Measurements from ENCODE around the gene MED10.

MED10 gene

DNA sequence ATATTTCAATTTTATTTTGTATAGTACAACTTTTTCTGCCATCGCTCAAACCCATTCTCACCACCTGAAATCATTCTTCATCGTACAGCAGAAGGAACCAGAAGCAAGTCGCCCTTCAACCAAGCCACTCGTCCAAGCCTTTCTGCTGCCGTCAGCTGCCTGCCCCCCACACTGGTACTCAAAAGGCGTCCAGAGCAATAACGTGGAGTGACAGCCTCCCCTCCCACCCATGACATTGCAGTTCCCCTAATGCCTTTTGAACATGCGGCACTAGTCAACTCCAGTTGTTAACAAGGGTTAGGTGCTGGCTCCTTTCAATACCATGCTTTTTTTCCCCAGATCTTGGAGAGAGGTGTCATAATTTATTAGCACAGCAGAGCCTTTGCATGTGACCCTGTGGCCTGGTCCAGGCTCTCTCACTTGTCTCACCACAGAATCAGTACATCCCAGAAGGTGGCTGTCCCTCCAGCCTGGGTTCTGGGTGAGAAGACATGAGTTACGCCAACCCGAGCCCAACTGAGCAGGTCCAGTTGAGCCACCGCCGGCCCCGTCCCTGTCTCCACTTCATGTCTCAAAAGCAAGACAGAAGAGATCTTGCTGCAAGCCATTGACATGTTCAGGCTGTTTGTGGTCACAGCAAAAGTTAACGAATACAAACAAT lies 20.4 kb upstream of the MED10 start:
- no peak for DNase-seq

DNA sequence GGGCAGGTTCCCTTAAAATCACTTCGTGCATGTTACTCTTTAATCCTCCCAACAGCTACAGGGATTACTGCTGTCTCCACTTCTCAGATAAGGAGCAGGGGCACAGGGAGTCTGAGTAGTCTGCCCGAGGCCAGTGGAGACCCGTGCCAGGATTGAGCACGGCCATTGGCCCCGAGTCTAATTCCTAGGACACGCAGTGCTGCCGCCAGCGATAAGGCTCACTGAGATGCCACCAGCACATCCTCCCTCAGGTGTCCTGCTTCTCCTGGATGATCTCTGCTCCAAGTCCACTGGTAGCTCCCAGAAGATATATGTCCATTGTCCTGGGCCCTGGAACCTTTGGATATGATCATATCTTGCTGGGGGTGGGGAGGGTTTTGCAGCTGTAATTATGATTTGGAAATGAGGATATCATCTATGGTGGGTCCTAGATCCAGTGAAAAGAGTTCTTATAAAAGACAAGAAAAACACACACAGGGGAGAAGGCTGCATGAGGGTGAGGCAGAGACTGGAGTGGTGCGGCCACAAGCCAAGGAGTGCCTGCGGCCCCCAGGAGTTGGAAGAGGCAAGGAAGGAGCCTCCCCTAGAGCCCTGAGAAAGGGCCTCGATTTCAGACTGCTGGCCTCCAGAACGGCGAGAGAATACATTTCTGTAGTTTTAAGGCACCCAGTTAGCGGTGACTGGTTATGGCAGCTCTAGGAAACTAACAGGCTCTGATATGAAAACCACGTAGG lies 19.4 kb upstream of the MED10 start:
- no peak for DNase-seq

DNA sequence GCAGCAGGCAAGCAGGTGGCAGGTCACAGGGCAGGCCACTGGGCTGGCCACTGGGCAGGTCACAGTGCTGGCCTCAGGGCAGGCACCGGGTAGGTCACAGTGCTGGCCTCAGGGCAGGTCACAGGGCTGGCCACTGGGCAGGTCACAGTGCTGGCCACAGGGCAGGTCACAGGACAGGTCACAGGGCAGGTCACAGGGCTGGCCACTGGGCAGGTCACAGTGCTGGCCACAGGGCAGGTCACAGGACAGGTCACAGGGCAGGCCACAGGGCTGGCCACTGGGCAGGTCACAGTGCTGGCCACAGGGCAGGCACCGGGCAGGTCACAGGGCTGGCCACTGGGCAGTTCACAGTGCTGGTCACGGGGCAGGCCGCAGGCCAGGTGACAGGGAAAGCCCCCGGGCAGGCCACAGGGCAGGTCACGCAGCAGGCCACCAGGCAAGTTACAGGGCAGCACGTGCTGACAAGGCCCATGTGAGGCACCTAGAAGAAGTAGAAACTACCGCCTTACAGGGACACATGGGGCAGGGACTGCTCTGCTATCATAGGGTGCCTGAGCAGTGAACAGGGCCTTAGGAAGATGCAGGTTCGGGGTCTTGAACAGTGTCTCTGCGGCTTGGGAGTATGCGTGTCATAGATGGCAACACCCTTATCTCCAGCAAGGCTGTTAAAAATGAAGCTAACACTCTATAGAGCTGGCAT lies 18.6 kb upstream of the MED10 start:
- DNase-seq: no peak

DNA sequence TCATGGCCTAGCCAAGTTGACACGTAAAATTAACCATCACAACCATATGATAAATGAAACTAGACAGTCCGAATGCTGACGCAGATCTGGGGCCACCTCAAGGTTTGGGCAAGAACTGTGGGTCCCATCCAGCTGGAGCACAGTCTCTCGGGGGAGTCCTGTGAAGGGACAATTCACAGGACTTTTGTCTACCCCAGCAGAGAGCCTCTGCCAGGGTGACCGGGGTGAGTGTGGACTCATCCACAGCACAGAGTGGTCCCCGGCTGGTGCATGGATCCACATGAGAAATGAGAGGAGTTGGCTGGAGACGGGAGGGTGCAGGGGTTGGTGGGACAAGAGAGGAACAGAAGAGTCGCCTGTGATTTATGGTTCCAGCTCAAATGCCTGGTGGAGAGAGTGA lies 17.7 kb upstream of the MED10 start:
- no peak for DNase-seq

DNA sequence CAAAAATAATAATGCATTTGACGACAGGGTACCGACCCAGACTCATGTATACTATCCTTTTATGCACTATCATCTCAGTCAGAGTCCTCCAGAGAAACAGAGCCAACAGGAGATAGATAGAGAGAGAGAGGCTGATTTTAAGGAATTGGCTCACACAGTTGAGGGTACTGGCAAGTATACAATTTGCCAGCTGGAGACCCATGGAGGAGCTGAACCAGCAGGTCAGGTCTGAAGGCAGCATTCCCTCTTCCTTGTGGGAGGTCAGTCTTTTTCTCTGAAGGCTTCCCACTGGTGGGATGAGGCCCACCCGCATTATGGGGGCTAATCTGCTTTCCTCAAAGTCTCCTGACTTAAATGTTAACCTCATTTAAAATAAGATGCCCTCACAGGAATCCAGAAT lies 17.3 kb upstream of the MED10 start:
- DNase-seq: no peak

DNA sequence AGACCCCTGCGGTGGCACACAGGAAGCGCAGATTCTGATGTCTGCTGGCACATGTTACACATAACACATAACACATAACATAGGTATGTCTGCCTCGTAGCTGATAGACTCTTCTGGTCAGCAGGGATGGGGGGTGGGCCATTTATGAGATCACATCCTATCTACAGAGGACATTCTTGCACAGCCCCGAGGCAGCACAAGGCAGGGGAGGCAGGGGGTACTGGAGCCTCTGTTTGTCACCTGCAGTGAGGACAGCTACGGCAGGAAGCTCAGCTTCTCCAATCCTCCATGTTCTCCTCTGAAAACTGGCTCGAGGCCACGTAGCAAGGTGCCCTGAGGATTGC lies 16.7 kb upstream of the MED10 start:
- DNase-seq: no peak

DNA sequence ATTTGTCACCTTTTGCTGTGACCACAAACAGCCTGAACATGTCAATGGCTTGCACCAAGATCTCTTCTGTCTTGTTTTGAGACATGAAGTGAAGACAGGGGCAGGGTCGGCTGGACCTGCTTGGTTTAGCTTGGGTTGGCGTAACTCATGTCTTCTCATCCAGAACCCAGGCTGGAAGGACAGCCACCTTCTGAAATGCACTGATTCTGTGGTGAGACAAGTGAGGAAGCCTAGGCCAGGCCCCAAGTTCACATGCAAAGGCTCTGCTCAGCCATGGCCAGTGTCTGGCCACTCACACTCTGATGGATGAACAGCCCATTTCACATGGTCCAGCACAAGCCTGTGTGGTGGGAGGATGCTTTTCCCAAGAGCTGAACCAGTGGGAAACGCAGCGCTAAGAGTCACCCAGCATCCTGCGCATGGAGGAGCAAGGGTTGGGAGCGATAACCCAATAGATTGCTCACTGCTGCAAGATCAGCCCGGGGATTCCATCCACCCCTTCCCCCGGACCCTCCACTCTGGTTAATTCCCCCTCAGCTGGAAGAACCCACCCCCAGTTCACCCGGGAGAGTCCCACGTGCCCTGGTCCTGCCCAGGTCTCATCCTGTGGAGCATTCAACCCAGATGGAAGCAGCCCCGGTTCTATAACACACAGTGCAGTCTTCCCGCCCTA lies 16.2 kb upstream of the MED10 start:
- DNase-seq: no peak

DNA sequence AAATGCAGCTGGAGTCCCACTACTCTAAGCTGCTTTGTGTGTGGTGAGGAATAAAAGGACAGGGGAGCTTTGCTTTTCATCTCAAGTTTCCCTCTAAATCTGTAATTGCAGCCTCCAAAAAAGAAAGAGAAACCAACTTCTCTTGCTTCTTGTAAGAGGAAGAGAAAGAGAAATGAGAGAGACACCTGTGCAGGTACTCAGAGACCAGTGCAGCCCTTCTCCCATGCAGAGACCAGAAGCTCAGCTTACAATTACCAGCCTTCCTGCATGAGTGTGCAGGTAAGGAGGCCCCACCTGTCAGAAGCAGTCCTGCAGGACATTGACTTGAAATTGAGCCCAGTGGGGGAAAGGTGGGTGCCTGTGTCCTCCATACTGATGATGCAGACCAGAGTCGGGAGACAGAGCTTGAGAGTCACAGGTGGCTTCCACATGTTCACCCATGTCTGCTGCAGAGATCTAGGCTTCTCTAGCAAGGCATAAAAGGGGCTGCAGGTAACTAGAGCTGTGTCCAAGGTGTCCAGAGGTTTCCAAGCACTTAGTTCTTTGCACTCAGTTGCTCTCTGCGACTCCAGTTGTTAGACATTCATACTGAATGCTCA lies 15.3 kb upstream of the MED10 start:
- DNase-seq: no peak

DNA sequence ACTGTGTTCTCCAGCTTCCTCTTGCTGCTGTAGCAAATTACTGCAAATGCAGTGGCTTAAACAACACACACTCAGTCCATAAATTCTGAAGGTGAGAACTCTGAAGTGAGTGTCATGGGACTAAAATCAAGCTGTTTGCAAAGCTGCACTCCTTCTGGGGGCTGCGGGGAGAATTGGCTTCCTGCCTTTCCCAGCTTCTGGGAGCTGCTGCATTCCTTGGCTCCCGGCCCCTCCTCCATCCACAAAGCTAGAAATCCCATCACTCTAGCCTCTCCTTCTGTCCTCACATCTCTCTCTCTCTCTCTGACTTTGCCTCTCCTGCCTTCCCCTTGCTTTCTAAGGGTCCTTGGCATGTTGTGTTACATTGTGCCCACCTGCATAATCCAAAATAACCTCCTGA lies 14.2 kb upstream of the MED10 start:
- no peak for DNase-seq

DNA sequence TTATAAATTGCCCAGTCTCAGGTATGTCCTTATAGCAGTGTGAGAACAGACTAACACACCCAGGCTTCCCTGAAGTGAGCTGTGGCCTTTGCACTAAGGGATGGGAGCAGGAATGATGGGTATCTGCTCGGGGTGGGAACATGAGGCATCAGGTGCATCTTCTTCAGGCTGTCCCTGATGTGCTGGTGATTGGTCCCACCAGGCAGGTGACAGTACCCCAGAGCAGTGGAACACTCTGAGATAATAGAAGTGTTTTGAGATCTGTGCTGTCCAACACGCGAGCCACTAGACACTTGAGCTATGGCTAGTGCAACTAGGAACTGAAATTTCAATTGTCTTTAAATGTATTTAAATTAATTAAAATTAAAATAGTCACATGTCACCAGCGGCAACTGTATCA lies 12.8 kb upstream of the MED10 start:
- DNase-seq: no peak

DNA sequence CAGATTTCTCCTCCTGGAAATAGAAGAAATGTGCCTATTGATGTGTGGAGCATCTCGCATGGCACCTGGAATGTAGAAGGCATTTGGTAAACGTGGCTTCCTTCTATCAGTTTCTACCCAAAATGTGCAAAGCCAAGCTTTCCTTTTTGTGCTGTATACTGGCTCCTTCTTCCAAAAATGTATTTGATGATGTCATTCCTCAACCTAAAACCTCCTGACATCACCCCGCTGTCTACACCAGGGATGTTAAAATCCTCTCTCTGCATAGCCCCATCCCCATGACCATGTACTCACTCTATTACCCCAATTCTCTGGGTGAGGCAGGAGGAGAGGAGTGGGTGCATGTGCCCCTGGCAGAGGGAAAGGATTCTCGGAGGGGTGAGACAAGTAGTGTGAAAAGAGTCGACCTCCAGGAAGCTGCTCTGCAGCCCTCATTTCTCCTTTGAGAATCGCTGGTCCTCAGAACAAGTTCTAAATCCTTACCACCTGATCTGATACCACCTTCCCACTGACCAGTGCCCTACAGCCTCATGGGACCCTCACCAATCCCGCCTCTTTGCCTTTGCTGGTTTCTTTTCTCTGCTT lies 11.7 kb upstream of the MED10 start:
- no peak for DNase-seq

DNA sequence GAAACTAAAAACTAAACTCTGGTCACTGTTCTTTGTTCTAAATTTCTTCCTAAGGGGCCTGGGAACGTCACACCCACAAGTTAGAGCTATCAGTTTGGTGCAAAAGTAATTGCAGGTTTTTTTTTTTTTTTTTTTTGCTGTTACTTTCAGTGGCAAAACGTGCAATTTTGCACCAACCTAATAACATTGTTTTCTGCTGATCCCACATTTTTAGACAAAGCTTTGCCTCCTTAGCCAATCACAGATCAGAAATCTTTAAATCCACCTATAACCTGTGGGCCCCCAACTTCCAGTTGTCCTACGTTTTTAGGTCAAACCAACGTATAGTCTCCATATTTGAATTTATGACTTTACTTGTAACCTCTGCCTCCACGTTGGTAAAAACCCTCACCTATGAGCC lies 11.1 kb upstream of the MED10 start:
- DNase-seq: no peak

DNA sequence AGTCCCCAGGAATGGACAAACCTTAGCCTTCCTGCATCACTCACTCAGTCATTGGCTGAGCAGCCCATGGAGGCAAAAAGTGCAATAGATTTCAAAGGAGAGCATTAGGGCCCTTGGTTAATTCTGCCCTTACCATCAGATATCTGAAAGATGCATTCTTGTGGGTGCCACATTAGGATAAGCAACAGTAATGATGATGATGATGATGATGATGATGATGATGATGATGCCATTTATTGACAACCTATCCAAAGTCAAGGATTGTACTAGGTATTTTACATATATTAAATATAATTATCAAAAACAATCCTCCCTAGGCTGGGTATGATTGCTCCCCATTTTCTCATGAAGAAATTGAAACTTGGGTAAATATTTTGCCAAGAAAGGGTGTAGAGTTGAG lies 9.6 kb upstream of the MED10 start:
- no peak for DNase-seq

DNA sequence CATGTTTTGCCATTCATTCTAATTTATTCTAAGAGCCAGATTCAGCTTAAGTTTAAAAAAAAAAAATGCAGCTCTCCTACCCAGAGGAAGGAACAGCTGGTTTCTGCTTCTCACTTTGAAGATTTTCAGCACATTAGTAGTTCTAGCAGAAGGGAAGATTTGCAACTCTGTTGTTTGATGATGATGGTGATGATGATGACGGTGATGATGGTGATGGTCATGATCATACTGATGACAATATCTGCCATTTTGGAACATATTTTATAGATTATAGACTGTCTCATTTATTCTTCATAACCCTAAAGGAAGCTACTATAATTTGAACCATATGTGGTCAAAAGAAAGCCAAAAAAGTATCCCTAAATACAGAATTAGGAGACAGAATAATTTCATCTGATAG lies 7.9 kb upstream of the MED10 start:
- DNase-seq: no peak

DNA sequence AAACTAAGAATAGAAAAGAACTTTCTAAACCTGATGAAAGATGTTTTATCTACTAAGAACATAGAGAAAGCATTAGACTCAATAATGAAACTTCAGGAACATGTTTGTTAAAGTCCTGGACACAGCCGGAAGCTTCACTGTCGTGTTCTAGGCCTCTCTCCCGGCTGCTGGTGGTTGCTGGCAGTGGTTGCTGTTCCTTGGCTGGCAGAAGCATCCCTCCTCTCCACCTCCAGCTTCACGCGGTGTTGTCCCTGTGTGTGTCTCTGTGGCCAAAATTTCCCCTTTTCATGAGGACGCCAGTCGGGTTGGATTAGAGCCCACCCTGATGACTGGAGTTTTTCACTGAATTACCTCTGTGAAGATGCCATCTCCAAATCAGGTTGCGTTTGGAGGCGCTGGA lies 6.5 kb upstream of the MED10 start:
- no peak for DNase-seq

DNA sequence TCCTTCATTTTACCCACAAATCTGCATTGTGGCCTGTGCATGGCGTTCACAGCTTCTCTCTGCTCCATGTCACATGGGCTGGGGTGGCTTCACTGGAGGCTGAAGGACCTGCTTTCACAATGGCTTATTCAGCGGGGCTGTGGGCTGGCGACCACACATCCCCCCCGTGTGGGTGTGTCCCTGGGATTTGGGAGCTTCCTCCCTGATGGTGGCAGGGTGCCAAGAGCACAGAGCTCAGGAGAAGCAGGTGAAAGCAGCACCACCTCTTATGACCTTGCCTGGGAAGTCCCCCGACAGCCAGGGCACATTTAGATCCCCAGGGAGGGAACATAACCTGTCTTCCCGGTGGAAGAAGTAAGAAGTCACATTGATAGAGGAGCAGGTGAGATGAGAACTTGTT lies 5.0 kb upstream of the MED10 start:
- no peak for DNase-seq

DNA sequence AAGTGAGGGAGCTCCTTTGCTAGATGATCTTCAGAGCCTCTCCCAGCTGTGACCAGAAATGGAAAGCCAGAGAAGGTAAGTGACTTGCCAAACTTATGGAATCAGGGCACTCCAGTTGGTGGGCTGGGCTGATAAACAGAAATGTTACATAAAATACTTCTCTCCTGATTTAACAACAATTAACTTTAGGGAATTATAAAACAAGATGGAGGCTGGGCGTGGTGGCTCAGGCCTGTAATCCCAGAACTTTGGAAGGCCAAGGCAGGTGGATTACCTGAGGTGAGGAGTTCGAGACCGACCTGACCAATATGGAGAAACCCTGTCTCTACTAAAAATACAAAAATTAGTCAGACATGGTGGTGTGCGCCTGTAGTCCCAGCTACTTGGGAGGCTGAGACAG lies 899 bp upstream of the MED10 start:
- no peak for DNase-seq

DNA sequence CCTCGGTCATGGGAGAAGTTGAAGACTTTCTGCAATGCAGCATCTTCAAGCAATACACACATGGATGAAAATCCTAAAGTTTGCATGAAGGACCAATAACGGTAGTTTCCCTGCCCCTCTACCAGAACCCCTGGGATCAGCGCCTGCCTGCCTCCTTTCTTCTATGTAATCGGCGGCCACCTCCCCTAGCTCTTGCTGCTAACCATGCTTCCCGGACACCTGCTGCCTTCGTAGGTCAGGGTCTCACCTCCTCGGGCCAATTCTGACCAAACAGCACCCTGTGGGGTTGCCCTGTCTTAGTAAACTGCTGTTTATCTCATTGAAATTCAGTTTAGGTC lies 388 bp upstream of the MED10 start:
- no peak for DNase-seq

DNA sequence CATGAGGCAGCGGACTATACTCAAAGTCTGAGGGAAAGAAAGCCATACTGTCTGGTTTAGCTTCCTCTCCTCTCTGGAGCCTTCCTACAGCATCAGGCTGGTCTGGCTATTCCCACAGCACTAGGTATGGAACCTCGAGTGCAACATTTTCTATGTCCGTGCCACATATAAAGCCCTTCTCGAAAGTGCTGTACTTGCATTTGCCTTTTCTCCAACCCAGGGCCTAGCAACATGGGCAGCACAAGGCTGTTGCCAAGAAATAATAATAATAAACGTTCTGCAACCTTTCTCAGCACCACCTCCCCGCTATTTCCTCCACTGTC lies 804 bp downstream of the MED10 start:
- DNase-seq: no peak

DNA sequence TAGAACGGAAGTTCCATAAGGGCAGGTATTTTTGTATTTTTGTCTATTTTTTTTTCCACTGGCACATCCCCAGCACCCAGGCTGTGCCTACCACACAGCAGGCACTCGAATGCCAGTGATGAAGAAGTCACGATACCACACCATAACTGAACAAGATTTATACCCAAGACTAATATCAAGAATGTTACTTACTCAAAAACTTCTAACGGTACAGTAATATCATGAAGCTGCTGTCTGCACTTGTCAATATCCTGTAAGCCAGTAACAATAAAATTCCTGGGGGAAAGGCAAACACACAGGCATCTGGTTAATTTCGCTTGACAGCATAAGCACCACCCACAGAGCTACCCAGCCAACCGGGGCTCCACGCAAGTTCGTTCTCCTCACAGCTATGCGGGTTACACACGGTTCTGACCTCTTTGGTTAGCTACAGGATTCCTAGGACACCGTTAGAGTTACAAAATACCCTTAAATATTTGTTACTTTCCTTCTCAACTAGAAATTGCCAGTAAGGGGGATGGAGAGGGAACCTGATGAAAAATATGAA lies 1.3 kb downstream of the MED10 start:
- DNase-seq: no peak

DNA sequence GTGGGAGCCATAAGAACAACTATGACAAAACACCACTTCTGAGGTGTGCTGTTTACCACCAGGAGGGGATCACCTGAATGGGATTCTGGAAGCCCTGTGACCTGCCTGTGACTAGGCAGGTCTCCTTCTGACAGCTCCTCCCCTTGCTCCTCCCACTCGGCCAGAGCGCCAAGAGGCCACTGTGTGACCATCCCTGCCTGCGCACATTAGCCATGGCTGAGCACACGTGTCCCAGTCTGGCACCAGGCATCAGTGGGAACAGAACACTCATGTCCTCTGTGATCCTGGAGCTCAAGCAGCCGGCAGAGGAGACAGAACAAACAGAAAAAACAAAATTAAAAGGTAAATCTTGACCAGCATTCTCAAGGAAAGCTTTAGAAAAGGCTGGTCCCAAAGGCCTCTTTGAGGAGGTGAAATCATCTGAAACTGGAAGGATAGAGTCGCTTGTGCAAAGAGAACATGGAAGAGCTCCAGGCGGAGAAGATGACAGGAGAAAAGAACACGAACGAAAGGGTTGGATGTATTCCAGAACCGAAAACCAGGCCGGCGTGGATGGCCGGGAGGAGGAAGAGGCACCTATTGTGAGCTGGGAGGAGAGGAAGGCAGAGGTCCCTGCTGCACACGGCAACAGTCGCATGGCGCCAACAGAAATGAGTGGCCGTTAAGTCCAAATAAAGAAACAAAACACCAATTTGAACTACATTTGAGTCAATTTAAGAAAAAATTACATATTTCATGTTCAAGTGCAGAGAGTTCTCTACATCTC lies 5.1 kb downstream of the MED10 start:
- no peak for DNase-seq

Data from activated CD4-positive, CD25-positive, alpha-beta regulatory T cell treated with anti-CD3 and anti-CD28 coated beads, Interleukin-2, amount 50 U/mL, for 72 hours (primary cell).